Loucy (cell line): ENCODE results near the gene TAS1R1.

ENCODE experiments used
- EZH2phosphoT487 ChIP-seq: fragments of 200-600 bp; IDR thresholded peaks from 2 replicates; pipeline ENCODE4 v1.6.1; 2018; ENCODE audit warnings: antibody characterized with exemption, mild to moderate bottlenecking, moderate library complexity, borderline replicate concordance
- TF ChIP-seq, protein P1 (sequence below): fragments of 200-600 bp; sonication (generic); conservative IDR thresholded peaks from 2 replicates; pipeline ENCODE4 v1.5.1; 2014; ENCODE audit warnings: mild to moderate bottlenecking, antibody characterized with exemption, low read length

DNA sequence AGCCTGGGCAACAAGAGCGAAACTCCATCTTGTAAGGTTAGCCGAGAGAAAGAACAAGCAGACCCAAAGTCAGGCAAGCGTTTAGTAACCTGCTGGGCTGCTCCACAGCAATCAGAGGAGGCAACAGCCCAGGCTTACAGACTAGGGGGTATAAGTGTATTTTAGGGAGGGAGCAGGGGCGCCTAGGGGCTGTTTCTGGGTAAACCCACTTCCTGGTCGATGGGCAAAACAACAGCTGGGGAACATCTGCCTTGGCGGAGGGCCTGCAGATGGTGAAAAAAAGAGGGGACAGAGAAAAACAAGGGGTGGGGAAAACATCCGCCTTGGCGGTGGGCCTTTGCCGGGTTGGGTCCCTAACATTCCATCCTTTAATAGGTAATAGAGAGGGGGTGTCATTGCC is 5.2 kb downstream of the TAS1R1 start:
- TF ChIP-seq, protein P1, sequence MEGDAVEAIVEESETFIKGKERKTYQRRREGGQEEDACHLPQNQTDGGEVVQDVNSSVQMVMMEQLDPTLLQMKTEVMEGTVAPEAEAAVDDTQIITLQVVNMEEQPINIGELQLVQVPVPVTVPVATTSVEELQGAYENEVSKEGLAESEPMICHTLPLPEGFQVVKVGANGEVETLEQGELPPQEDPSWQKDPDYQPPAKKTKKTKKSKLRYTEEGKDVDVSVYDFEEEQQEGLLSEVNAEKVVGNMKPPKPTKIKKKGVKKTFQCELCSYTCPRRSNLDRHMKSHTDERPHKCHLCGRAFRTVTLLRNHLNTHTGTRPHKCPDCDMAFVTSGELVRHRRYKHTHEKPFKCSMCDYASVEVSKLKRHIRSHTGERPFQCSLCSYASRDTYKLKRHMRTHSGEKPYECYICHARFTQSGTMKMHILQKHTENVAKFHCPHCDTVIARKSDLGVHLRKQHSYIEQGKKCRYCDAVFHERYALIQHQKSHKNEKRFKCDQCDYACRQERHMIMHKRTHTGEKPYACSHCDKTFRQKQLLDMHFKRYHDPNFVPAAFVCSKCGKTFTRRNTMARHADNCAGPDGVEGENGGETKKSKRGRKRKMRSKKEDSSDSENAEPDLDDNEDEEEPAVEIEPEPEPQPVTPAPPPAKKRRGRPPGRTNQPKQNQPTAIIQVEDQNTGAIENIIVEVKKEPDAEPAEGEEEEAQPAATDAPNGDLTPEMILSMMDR, result no peak
- no peak for TF ChIP-seq EZH2phosphoT487
